GM19193 (cell line): ENCODE results near the gene EXOSC10.

Experiments
- POLR2A ChIP-seq: IDR thresholded peaks from 4 replicates; pipeline ENCODE4 v1.6.1; 2011; ENCODE audit not compliant: insufficient read depth, insufficient read length; ENCODE audit errors: extremely low read depth

The EXOSC10 gene

DNA sequence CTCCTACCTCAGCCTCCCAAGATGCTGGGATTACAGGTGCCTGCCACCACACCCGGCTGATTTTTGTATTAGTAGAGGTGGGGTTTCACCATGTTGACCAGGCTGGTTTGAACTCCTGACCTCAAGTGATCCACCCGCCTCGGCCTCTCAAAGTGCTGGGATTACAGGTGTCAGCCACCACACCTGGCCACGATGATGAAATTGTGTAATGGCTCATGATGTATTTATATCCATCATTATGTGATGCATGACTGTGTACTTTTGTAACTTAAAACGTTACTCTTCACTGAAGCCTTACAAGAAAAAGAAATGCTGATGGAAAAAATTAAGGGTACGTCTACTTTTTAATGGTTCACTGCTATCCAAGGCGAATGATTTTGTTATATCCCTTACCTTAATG is 79.7 kb downstream of the EXOSC10 start:
- TF ChIP-seq POLR2A = no peak
